MM.1S (cell line): ENCODE data around the gene HOXD11.

Experiments
- DNase-seq: peaks from one replicate; pipeline ENCODE4 v3.0.0-alpha.2; 2015
- H2AFZ ChIP-seq: fragments of 300-600 bp; sonication (generic); 2 replicates; pipeline ENCODE4 v1.6.0; 2016; ENCODE audit warnings: antibody characterized with exemption, low read length
- H3F3A ChIP-seq: fragments of 300-600 bp; sonication (generic); 2 replicates; pipeline ENCODE4 v1.6.1; 2016; ENCODE audit warnings: mild to moderate bottlenecking, antibody characterized with exemption, low read length, moderate library complexity, mixed read lengths; ENCODE audit not compliant: insufficient read depth
- H3K27ac ChIP-seq: fragments of 300-600 bp; sonication (generic); 2 replicates; pipeline ENCODE4 v1.5.1; 2016; ENCODE audit warnings: mild to moderate bottlenecking, low read length
- H3K27me3 ChIP-seq: fragments of 300-600 bp; sonication (generic); replicated peaks from 2 replicates; pipeline ENCODE4 v1.6.0; 2016; ENCODE audit warnings: low read length; ENCODE audit not compliant: insufficient read depth
- H3K36me3 ChIP-seq: fragments of 300-600 bp; sonication (generic); replicated peaks from 2 replicates; pipeline ENCODE4 v1.6.1; 2016; ENCODE audit warnings: mild to moderate bottlenecking, low read length, mixed read lengths; ENCODE audit not compliant: insufficient read depth
- H3K4me1 ChIP-seq: fragments of 300-600 bp; sonication (generic); 2 replicates; pipeline ENCODE4 v1.6.1; 2016; ENCODE audit warnings: low read length, mixed read lengths
- H3K4me2 ChIP-seq: fragments of 300-600 bp; sonication (generic); 2 replicates; pipeline ENCODE4 v1.6.0; 2016; ENCODE audit warnings: low read depth, low read length
- H3K4me3 ChIP-seq: fragments of 300-600 bp; sonication (generic); 2 replicates; pipeline ENCODE4 v1.5.1; 2016; ENCODE audit warnings: low read length, mixed read lengths
- H3K79me2 ChIP-seq: fragments of 300-600 bp; sonication (generic); 2 replicates; pipeline ENCODE4 v1.6.1; 2016; ENCODE audit warnings: mixed run types, low read length, mixed read lengths
- H3K9ac ChIP-seq: fragments of 300-600 bp; sonication (generic); 2 replicates; pipeline ENCODE4 v1.6.1; 2016; ENCODE audit warnings: low read length, mixed read lengths
- H3K9me2 ChIP-seq: fragments of 300-600 bp; sonication (generic); replicated peaks from 2 replicates; pipeline ENCODE4 v1.6.1; 2016; ENCODE audit warnings: mild to moderate bottlenecking, low read length, mixed read lengths; ENCODE audit not compliant: insufficient read depth
- H3K9me3 ChIP-seq: fragments of 300-600 bp; sonication (generic); replicated peaks from 2 replicates; pipeline ENCODE4 v1.6.1; 2016; ENCODE audit warnings: mild to moderate bottlenecking, low read length, mixed read lengths; ENCODE audit not compliant: insufficient read depth
- H4K20me1 ChIP-seq: fragments of 300-600 bp; sonication (generic); 2 replicates; pipeline ENCODE4 v1.6.1; 2016; ENCODE audit warnings: mild to moderate bottlenecking, low read length, moderate library complexity, mixed read lengths; ENCODE audit not compliant: insufficient read depth
- EZH2 ChIP-seq: fragments of 300-600 bp; sonication (generic); optimal IDR thresholded peaks from 2 replicates; pipeline ENCODE3; 2017; ENCODE audit warnings: low read depth, mild to moderate bottlenecking, antibody characterized with exemption, low read length, mixed read lengths
- EZH2phosphoT487 ChIP-seq: fragments of 300-600 bp; sonication (generic); IDR thresholded peaks from 2 replicates; pipeline ENCODE4 v1.6.1; 2018; ENCODE audit warnings: antibody characterized with exemption, low read length
- TF ChIP-seq, protein P1 (sequence below): fragments of 300-600 bp; sonication (generic); IDR thresholded peaks from 2 replicates; pipeline ENCODE4 v1.5.1; 2016; ENCODE audit warnings: antibody characterized with exemption, low read length, mixed read lengths

Gene HOXD11

DNA sequence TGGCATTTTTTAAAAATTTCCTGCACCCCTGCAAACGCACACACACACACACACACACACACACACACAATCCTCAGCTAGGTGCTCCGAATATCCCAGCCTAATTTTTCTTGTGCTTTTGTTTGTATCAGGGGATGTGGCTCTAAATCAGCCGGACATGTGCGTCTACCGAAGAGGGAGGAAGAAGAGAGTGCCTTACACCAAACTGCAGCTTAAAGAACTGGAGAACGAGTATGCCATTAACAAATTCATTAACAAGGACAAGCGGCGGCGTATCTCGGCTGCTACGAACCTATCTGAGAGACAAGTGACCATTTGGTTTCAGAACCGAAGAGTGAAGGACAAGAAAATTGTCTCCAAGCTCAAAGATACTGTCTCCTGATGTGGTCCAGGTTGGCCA is 12.7 kb upstream of the HOXD11 start:
- Histone ChIP-seq H3K4me1 (0 out of 2 replicates have a peak, but pooled peaks cover 5% of the 10 kb centered on the region), H2AFZ (no peak overlapping the region), H3K79me2 (no peaks in the 10 kb centered on the region), H3K36me3 (no peaks in the 10 kb centered on the region), H3K4me3 (no peak overlapping the region), H3K27me3 (peaks cover 5% of the 10 kb centered on the region; the same call in 1 of the 2 replicates), H3K4me2 (no peak overlapping the region), H4K20me1 (no peaks in the 10 kb centered on the region), H3K9me3 (no peaks in the 10 kb centered on the region), H3K9ac (no peak overlapping the region), H3K27ac (no peak overlapping the region), H3K9me2 (no peaks in the 10 kb centered on the region), H3F3A (peaks cover 17% of the 10 kb centered on the region)
- no peak for TF ChIP-seq EZH2phosphoT487
- TF ChIP-seq, protein P1, sequence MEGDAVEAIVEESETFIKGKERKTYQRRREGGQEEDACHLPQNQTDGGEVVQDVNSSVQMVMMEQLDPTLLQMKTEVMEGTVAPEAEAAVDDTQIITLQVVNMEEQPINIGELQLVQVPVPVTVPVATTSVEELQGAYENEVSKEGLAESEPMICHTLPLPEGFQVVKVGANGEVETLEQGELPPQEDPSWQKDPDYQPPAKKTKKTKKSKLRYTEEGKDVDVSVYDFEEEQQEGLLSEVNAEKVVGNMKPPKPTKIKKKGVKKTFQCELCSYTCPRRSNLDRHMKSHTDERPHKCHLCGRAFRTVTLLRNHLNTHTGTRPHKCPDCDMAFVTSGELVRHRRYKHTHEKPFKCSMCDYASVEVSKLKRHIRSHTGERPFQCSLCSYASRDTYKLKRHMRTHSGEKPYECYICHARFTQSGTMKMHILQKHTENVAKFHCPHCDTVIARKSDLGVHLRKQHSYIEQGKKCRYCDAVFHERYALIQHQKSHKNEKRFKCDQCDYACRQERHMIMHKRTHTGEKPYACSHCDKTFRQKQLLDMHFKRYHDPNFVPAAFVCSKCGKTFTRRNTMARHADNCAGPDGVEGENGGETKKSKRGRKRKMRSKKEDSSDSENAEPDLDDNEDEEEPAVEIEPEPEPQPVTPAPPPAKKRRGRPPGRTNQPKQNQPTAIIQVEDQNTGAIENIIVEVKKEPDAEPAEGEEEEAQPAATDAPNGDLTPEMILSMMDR: no peak
- TF ChIP-seq EZH2: no peak
- DNase-seq: no peak

DNA sequence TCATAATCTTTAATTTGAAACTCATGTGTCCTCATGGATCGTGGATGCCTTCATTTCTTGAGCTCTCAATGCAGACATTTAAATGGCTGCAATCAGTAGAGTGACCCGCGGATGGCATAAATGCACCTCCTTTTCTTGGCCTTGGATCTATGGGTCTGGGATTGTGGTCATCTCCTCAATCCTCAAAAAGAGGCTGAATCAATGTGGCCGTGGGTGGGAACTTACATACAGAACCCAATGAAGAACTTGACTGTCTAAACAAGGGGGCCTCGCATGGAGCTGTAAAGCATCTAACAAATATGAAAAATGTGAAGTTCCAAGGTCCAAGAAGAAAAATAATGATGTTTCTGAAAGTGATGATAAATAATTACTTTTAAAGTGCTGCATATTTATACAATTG is 11.7 kb upstream of the HOXD11 start:
- no peaks in the 10 kb centered on the region for H3K36me3 ChIP-seq
- no peak overlapping the region for H3K4me2 ChIP-seq
- H4K20me1 ChIP-seq: no peaks in the 10 kb centered on the region
- H3K27me3 ChIP-seq: peaks cover 1% of the 10 kb centered on the region; the same call in 1 of the 2 replicates
- H2AFZ ChIP-seq: no peak overlapping the region
- TF ChIP-seq, protein P1: no peak
- no peak for TF ChIP-seq EZH2phosphoT487
- no peak for TF ChIP-seq EZH2
- H3F3A ChIP-seq: peaks cover 17% of the 10 kb centered on the region
- no peak overlapping the region for H3K9ac ChIP-seq
- H3K4me3 ChIP-seq: no peak overlapping the region
- no peaks in the 10 kb centered on the region for H3K9me3 ChIP-seq
- DNase-seq: no peak
- no peak overlapping the region for H3K27ac ChIP-seq
- H3K79me2 ChIP-seq: no peaks in the 10 kb centered on the region
- no peaks in the 10 kb centered on the region for H3K9me2 ChIP-seq
- H3K4me1 ChIP-seq: 0 out of 2 replicates have a peak, but pooled peaks cover 5% of the 10 kb centered on the region

DNA sequence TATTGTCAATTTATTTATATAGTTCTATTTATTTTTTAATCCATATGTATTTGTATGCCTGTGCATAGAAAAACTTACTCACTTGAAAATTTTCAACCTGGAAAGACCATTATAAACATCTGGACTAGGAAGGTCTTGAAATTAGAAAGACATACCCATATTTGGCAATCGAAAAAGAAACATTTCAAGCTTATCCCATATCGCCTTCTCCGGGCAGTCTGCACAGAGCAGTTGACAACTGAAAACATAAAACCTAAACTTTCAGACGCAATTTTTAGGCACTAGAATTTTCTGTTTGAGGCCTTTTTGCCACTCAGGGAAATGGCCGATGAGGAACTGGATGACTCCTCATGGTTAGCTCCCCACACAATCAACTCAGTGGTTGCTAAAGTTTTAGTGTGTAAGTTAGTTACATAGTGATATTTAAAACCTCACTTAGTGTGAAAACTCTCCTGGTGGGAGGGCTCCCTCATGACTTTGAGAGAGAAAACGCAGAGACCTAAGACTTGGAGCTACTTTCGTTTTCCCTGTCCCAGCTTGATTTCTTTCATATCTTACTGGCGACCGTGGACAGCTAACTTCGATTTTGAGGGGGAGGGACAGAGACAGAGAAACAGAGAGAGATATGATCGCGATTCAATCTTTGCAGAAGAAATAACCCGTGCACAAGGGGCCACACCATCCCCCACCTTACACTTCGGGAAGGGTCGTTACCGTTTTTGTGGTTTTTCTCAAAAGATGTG is 10.7 kb upstream of the HOXD11 start:
- Histone ChIP-seq H3K4me3 (peak overlapping the region; percentile 66), H3F3A (peaks cover 17% of the 10 kb centered on the region), H4K20me1 (no peaks in the 10 kb centered on the region), H3K9ac (peak overlapping the region; percentile 60), H3K9me2 (no peaks in the 10 kb centered on the region), H3K79me2 (no peaks in the 10 kb centered on the region), H3K9me3 (no peaks in the 10 kb centered on the region), H3K4me1 (0 out of 2 replicates have a peak, but pooled peaks cover 5% of the 10 kb centered on the region), H3K36me3 (no peaks in the 10 kb centered on the region), H2AFZ (peak overlapping the region; percentile 81), H3K4me2 (peak overlapping the region; percentile 95), H3K27me3 (no peaks in the 10 kb centered on the region; the same call in 1 of the 2 replicates), H3K27ac (peak overlapping the region; percentile 81)
- DNase-seq: peak; percentile 68
- TF ChIP-seq EZH2phosphoT487 (no peak), EZH2 (no peak)
- TF ChIP-seq, protein P1: 0 out of 2 replicates have a peak, but pooled peaks have one; percentile 7
